Skeletal muscle tissue (tissue), 4 donors: ENCODE results near the gene XRN2. TPM values are rescaled to one million over a fixed set of nuclear protein-coding genes. Genes with fewer than 3 reads are reported as not detected.
A peak's percentile ranks its signal among the peaks of the same experiment; 100 is the strongest.

Experiments
- H3K27ac ChIP-seq: one replicate; pipeline ENCODE4 v1.7.0; 2013; ENCODE audit warnings: mild to moderate bottlenecking, low read depth, low read length, inconsistent platforms
- H3K27me3 ChIP-seq, 3 donors: one replicate each; pipeline ENCODE4 v1.7.0; 2013; ENCODE audit warnings: low read length in 3 of 3; ENCODE audit not compliant: control insufficient read depth in 3 of 3, insufficient read depth in 3 of 3
- H3K36me3 ChIP-seq, 3 donors: one replicate each; pipeline ENCODE4 v1.7.0; 2013; ENCODE audit warnings: low read length in 3 of 3; ENCODE audit not compliant: control insufficient read depth in 3 of 3, insufficient read depth in 3 of 3
- H3K4me1 ChIP-seq, 3 donors: one replicate each; pipeline ENCODE4 v1.7.0; 2013; ENCODE audit warnings: low read length in 3 of 3, mild to moderate bottlenecking in 3 of 3; ENCODE audit not compliant: control insufficient read depth in 3 of 3, insufficient read depth in 3 of 3
- H3K4me3 ChIP-seq, 3 donors: one replicate each; pipeline ENCODE4 v1.7.0; 2013; ENCODE audit warnings: low read length in 3 of 3
- H3K9ac ChIP-seq, 3 donors: one replicate each; pipeline ENCODE4 v1.7.0; 2013; ENCODE audit warnings: low read length in 3 of 3, mild to moderate bottlenecking in 3 of 3, moderate library complexity in 2 of 3, low read depth in 1 of 3
- H3K9me3 ChIP-seq, 3 donors: one replicate each; pipeline ENCODE4 v1.7.0; 2013; ENCODE audit warnings: low read length in 3 of 3; ENCODE audit not compliant: control insufficient read depth in 3 of 3
- total RNA-seq: library from RNA; depleted of rRNA; stranded (reverse); fragments of >200 nt; gene quantifications from one replicate; pipeline ENCODE4 v1.2.3, GENCODE V29; 2014
- donor health status: Osteomylitis.

Gene XRN2
- total RNA-seq, 1 donor from 2014 or later, result 53.8 TPM

- peaks cover 3 to 7% (median 5%) of the 10 kb centered on the region in 3 donors for H3K27me3 ChIP-seq
- no peak overlapping the region for H3K4me3 ChIP-seq
- no peak overlapping the region for H3K27ac ChIP-seq
- H3K4me1 ChIP-seq, result no peaks in the 10 kb centered on the region
- no peaks in the 10 kb centered on the region for H3K36me3 ChIP-seq
- H3K9me3 ChIP-seq, result peaks cover 0 to 2% (median under 1%) of the 10 kb centered on the region in 3 donors
- H3K9ac ChIP-seq, result no peak overlapping the region
Measured at GRCh38 chr20:21291026-21291425, 12.1 kb upstream of the XRN2 start.

- no peaks in the 10 kb centered on the region for H3K36me3 ChIP-seq
- H3K27me3 ChIP-seq, result peaks cover 0 to 13% (median 0%) of the 10 kb centered on the region in 3 donors
- no peaks in the 10 kb centered on the region for H3K9me3 ChIP-seq
- H3K9ac ChIP-seq, result no peak overlapping the region
- no peak overlapping the region for H3K27ac ChIP-seq
- H3K4me3 ChIP-seq, result no peak overlapping the region
- H3K4me1 ChIP-seq, result no peaks in the 10 kb centered on the region
Measured at GRCh38 chr20:21294755-21295154, 8.4 kb upstream of the XRN2 start.

- no peaks in the 10 kb centered on the region for H3K9me3 ChIP-seq
- H3K27ac ChIP-seq, result peak overlapping the region; percentile 97
- peaks cover 0 to 13% (median 0%) of the 10 kb centered on the region in 3 donors for H3K27me3 ChIP-seq
Measured at GRCh38 chr20:21301940-21302663, 1.0 kb upstream of the XRN2 start.

GRCh38 chr20:21302664-21303060 is 469 bp upstream of the XRN2 start:
- Histone ChIP-seq H3K27me3 (peaks cover 0 to 8% (median 0%) of the 10 kb centered on the region in 3 donors), H3K4me3 (peak overlapping the region; percentile 75 to 100 (median 84)), H3K9me3 (no peaks in the 10 kb centered on the region), H3K27ac (peak overlapping the region; percentile 97), H3K9ac (peak overlapping the region; percentile 86 to 97 (median 96)), H3K4me1 (peaks cover 2 to 30% (median 15%) of the 10 kb centered on the region in 3 donors), H3K36me3 (no peaks in the 10 kb centered on the region)

More at GRCh38 chr20:21301940-21302663, 1.0 kb upstream of the XRN2 start:
- Histone ChIP-seq H3K4me3 (peak overlapping the region; percentile 75 to 100 (median 84)), H3K36me3 (no peaks in the 10 kb centered on the region), H3K4me1 (peaks cover 2 to 30% (median 15%) of the 10 kb centered on the region in 3 donors), H3K9ac (peak overlapping the region; percentile 86 to 97 (median 96))

GRCh38 chr20:21303872-21304586 is 898 bp downstream of the XRN2 start:
- Histone ChIP-seq H3K9ac (peak overlapping the region; percentile 86 to 97 (median 96)), H3K27ac (peak overlapping the region; percentile 97), H3K4me1 (peaks cover 2 to 30% (median 15%) of the 10 kb centered on the region in 3 donors), H3K4me3 (peak overlapping the region; percentile 75 to 100 (median 84)), H3K9me3 (no peaks in the 10 kb centered on the region), H3K27me3 (peaks cover 0 to under 1% (median 0%) of the 10 kb centered on the region in 3 donors), H3K36me3 (peaks cover 0 to 2% (median 0%) of the 10 kb centered on the region in 3 donors)

GRCh38 chr20:21308340-21308739 is 5.2 kb downstream of the XRN2 start:
- Histone ChIP-seq H3K9ac (no peak overlapping the region), H3K4me3 (no peak overlapping the region), H3K36me3 (peaks cover 0 to 2% (median 0%) of the 10 kb centered on the region in 3 donors), H3K27me3 (no peaks in the 10 kb centered on the region), H3K9me3 (no peaks in the 10 kb centered on the region), H3K27ac (no peak overlapping the region), H3K4me1 (peaks cover 2 to 16% (median 11%) of the 10 kb centered on the region in 3 donors)

GRCh38 chr20:21309678-21310467 is 6.7 kb downstream of the XRN2 start:
- Histone ChIP-seq H3K9me3 (no peaks in the 10 kb centered on the region), H3K27me3 (no peaks in the 10 kb centered on the region), H3K36me3 (peaks cover 0 to 2% (median 0%) of the 10 kb centered on the region in 3 donors), H3K4me1 (peaks cover 2 to 4% (median 4%) of the 10 kb centered on the region in 3 donors), H3K9ac (no peak overlapping the region), H3K27ac (no peak overlapping the region), H3K4me3 (no peak overlapping the region)

GRCh38 chr20:21312813-21313474 is 9.8 kb downstream of the XRN2 start:
- Histone ChIP-seq H3K4me1 (peaks cover 0 to 4% (median 3%) of the 10 kb centered on the region in 3 donors), H3K9ac (no peak overlapping the region), H3K36me3 (peaks cover 0 to 2% (median 0%) of the 10 kb centered on the region in 3 donors), H3K4me3 (no peak overlapping the region), H3K9me3 (no peaks in the 10 kb centered on the region), H3K27me3 (no peaks in the 10 kb centered on the region), H3K27ac (no peak overlapping the region)

GRCh38 chr20:21315138-21315537 is 12.0 kb downstream of the XRN2 start:
- Histone ChIP-seq H3K9ac (no peak overlapping the region), H3K4me1 (peaks cover 0 to 4% (median 3%) of the 10 kb centered on the region in 3 donors), H3K36me3 (no peaks in the 10 kb centered on the region), H3K27ac (no peak overlapping the region), H3K27me3 (no peaks in the 10 kb centered on the region), H3K4me3 (no peak overlapping the region), H3K9me3 (no peaks in the 10 kb centered on the region)
